ENCODE data around the gene NINJ1.

The NINJ1 gene

GRCh38 chr9:93120846-93121315 is 13.2 kb downstream of the NINJ1 start:
- TF ChIP-seq REST (IDR thresholded peaks at IDR 0.05; ENCODE audit: insufficient read depth in 1 of 2, low read depth in 2 of 2, low read length in 2 of 2) = no peak
- TF ChIP-seq SIN3A (IDR thresholded peaks at IDR 0.05; ENCODE audit: borderline replicate concordance, insufficient read depth, low read length) = no peak
- no peak for TF ChIP-seq TAF1 (IDR thresholded peaks at IDR 0.05; ENCODE audit: borderline replicate concordance, insufficient read depth, low read length)
- no peak for TF ChIP-seq FOXP2 (optimal IDR thresholded peaks at IDR 0.05; ENCODE audit: borderline replicate concordance, extremely low read depth, extremely low read length, insufficient read depth)
- no peak for TF ChIP-seq POLR2AphosphoS5 (IDR thresholded peaks at IDR 0.05; ENCODE audit: low read depth, low read length)

GRCh38 chr9:93119953-93120845 is 13.9 kb downstream of the NINJ1 start:
- TF ChIP-seq SIN3A (IDR thresholded peaks at IDR 0.05; ENCODE audit: borderline replicate concordance, insufficient read depth, low read length) (no peak), REST (IDR thresholded peaks at IDR 0.05; ENCODE audit: insufficient read depth in 1 of 2, low read depth in 2 of 2, low read length in 2 of 2) (no peak), POLR2AphosphoS5 (IDR thresholded peaks at IDR 0.05; ENCODE audit: low read depth, low read length) (peak; percentile 62), TAF1 (IDR thresholded peaks at IDR 0.05; ENCODE audit: borderline replicate concordance, insufficient read depth, low read length) (no peak), FOXP2 (optimal IDR thresholded peaks at IDR 0.05; ENCODE audit: borderline replicate concordance, extremely low read depth, extremely low read length, insufficient read depth) (no peak)

GRCh38 chr9:93119703-93119952 is 14.4 kb downstream of the NINJ1 start:
- TF ChIP-seq REST (IDR thresholded peaks at IDR 0.05; ENCODE audit: insufficient read depth in 1 of 2, low read depth in 2 of 2, low read length in 2 of 2) = no peak
- TF ChIP-seq POLR2AphosphoS5 (IDR thresholded peaks at IDR 0.05; ENCODE audit: low read depth, low read length) = no peak
- no peak for TF ChIP-seq SIN3A (IDR thresholded peaks at IDR 0.05; ENCODE audit: borderline replicate concordance, insufficient read depth, low read length)
- no peak for TF ChIP-seq TAF1 (IDR thresholded peaks at IDR 0.05; ENCODE audit: borderline replicate concordance, insufficient read depth, low read length)
- TF ChIP-seq FOXP2 (optimal IDR thresholded peaks at IDR 0.05; ENCODE audit: borderline replicate concordance, extremely low read depth, extremely low read length, insufficient read depth) = no peak

- TF ChIP-seq REST (IDR thresholded peaks at IDR 0.05; ENCODE audit: insufficient read depth in 1 of 2, low read depth in 2 of 2, low read length in 2 of 2) (no peak), TAF1 (IDR thresholded peaks at IDR 0.05; ENCODE audit: borderline replicate concordance, insufficient read depth, low read length) (no peak), POLR2AphosphoS5 (IDR thresholded peaks at IDR 0.05; ENCODE audit: low read depth, low read length) (no peak; the same call in 1 of the 2 replicates), FOXP2 (optimal IDR thresholded peaks at IDR 0.05; ENCODE audit: borderline replicate concordance, extremely low read depth, extremely low read length, insufficient read depth) (no peak), SIN3A (IDR thresholded peaks at IDR 0.05; ENCODE audit: borderline replicate concordance, insufficient read depth, low read length) (no peak)
These were observed 15.0 kb downstream of the NINJ1 start for GRCh38 chr9:93118863-93119702.
